Inflammatory macrophage (primary cell): ENCODE results near the gene CFAP251.

Source experiments
- DNase-seq, 2 donors: peaks; one replicate each; pipeline ENCODE4 v3.0.0-alpha.2; 2020 to 2022

The CFAP251 gene

GRCh38 chr12:121946313-121947025 is 28.1 kb downstream of the CFAP251 start:
- no peak for DNase-seq

- DNase-seq = no peak
These were observed 29.6 kb downstream of the CFAP251 start for GRCh38 chr12:121947981-121948380.

GRCh38 chr12:121949648-121950397 is 31.4 kb downstream of the CFAP251 start:
- no peak for DNase-seq

GRCh38 chr12:121953117-121953692 is 34.8 kb downstream of the CFAP251 start:
- no peak for DNase-seq

- DNase-seq = no peak
These were observed 35.3 kb downstream of the CFAP251 start for GRCh38 chr12:121953695-121954094.

- peak; percentile 13 to 34 for DNase-seq
These were observed 37.2 kb downstream of the CFAP251 start for GRCh38 chr12:121955258-121956237.

GRCh38 chr12:121957861-121958515 is 39.6 kb downstream of the CFAP251 start:
- no peak for DNase-seq

GRCh38 chr12:121958541-121959240 is 40.3 kb downstream of the CFAP251 start:
- no peak for DNase-seq

- no peak for DNase-seq
These were observed 42.1 kb downstream of the CFAP251 start for GRCh38 chr12:121960541-121960940.

GRCh38 chr12:121961195-121961879 is 42.9 kb downstream of the CFAP251 start:
- DNase-seq = no peak

GRCh38 chr12:121963341-121964018 is 45.1 kb downstream of the CFAP251 start:
- no peak for DNase-seq

GRCh38 chr12:121964813-121965643 is 46.6 kb downstream of the CFAP251 start:
- no peak for DNase-seq

- DNase-seq = no peak
These were observed 48.6 kb downstream of the CFAP251 start for GRCh38 chr12:121966959-121967358.

GRCh38 chr12:121968876-121969275 is 50.5 kb downstream of the CFAP251 start:
- DNase-seq = peak; percentile 74 to 87

GRCh38 chr12:121969726-121970125 is 51.3 kb downstream of the CFAP251 start:
- no peak for DNase-seq

- peak; percentile 20 to 27 for DNase-seq
These were observed 52.3 kb downstream of the CFAP251 start for GRCh38 chr12:121970581-121971300.

GRCh38 chr12:121974026-121974985 is 55.9 kb downstream of the CFAP251 start:
- no peak for DNase-seq
